ENCODE data around the gene CEACAM3. TPM values are rescaled to one million over a fixed set of nuclear protein-coding genes. Genes with fewer than 3 reads are reported as not detected.

The CEACAM3 gene
- total RNA-seq, 1 experiment from 2014 or later: not detected

GRCh38 chr19:41845001-41845050, 48.4 kb downstream of the CEACAM3 start, which contains the start of gene DMRTC2:
TSS of gene DMRTC2 (plus strand) at chr19:41845042. CDS start at chr19:41847429, 2,387 bp downstream.
- Mint-ChIP-seq H3K4me3 (no peak within 1 kb of the TSS), H3K27me3 (ENCODE audit: low read depth) (peaks cover 19% of the 10 kb centered on the region), H3K27ac (no peak within 1 kb of the TSS), H3K9me3 (peaks cover 9 to 75% of the 10 kb centered on the region in 2 experiments; a peak in 4 of 5 replicates), H3K4me1 (no peaks in the 10 kb centered on the region), H3K36me3 (ENCODE audit: insufficient read depth in 1 of 3, low read depth in 3 of 3) (peaks cover 0 to 6% (median 0%) of the 10 kb centered on the region in 3 experiments; a peak in 2 of 7 replicates)
- H3K4me2 ChIP-seq (ENCODE audit: insufficient read depth, insufficient read length, low read length): no peak within 1 kb of the TSS
- no peak within 1 kb of the TSS for H2AK5ac ChIP-seq (ENCODE audit: insufficient read length, low read length)
- H3K23ac ChIP-seq (ENCODE audit: insufficient read length, low read depth, low read length): no peak within 1 kb of the TSS
- H2BK15ac ChIP-seq (ENCODE audit: low read depth, low read length): no peak within 1 kb of the TSS
- H3K27me3 ChIP-seq (ENCODE audit: insufficient read depth, low read length): no peaks in the 10 kb centered on the region
- no peak within 1 kb of the TSS for H3K56ac ChIP-seq (ENCODE audit: insufficient read length, low read depth, low read length)
- no peak within 1 kb of the TSS for H3K27ac ChIP-seq (ENCODE audit: insufficient read length, low read depth, low read length)
- no peak within 1 kb of the TSS for H4K8ac ChIP-seq (replicated peaks; ENCODE audit: insufficient read length, low read depth, low read length)
- H2BK5ac ChIP-seq (ENCODE audit: insufficient read length, low read length): no peak within 1 kb of the TSS
- DNase-seq: no peak
- H3K9me3 ChIP-seq (ENCODE audit: control insufficient read depth, low read depth, low read length): no peaks in the 10 kb centered on the region
- no peaks in the 10 kb centered on the region for H3K4me1 ChIP-seq (ENCODE audit: insufficient read depth, low read length)
- no peaks in the 10 kb centered on the region for H4K20me1 ChIP-seq (ENCODE audit: control insufficient read depth, insufficient read depth, insufficient read length)
- no peaks in the 10 kb centered on the region for H3K79me1 ChIP-seq (ENCODE audit: insufficient read depth, low read depth, low read length, poor library complexity, severe bottlenecking)
- H3K9ac ChIP-seq (ENCODE audit: extremely low read depth, insufficient read length, low read length): no peak within 1 kb of the TSS
- no peak within 1 kb of the TSS for H3K4ac ChIP-seq (ENCODE audit: low read depth, low read length)
- H2BK120ac ChIP-seq (ENCODE audit: low read depth, low read length, poor library complexity, severe bottlenecking): no peak within 1 kb of the TSS
- H4K91ac ChIP-seq (ENCODE audit: insufficient read length, low read depth, low read length): no peak within 1 kb of the TSS
- no peak within 1 kb of the TSS for H3K18ac ChIP-seq (ENCODE audit: insufficient read length, low read depth, low read length)
- H3K79me2 ChIP-seq (ENCODE audit: insufficient read depth, low read length): no peaks in the 10 kb centered on the region
- no peak within 1 kb of the TSS for H2AFZ ChIP-seq (ENCODE audit: low read length)
- no peak for TF ChIP-seq CTCF (conservative IDR thresholded peaks at IDR 0.05)
- WGBS (ENCODE audit: extremely low coverage, insufficient read length, low lambda C conversion rate): no CpG with 5 or more reads among the region's 3 CpGs
- H3K23me2 ChIP-seq (ENCODE audit: insufficient read length, low read depth, low read length, poor library complexity, severe bottlenecking): no peaks in the 10 kb centered on the region
- H4K5ac ChIP-seq (ENCODE audit: insufficient read length, low read depth, low read length): no peak within 1 kb of the TSS
- no peak within 1 kb of the TSS for H2BK12ac ChIP-seq (ENCODE audit: insufficient read length, low read depth, low read length)
- no peak within 1 kb of the TSS for H2BK20ac ChIP-seq (ENCODE audit: low read depth, low read length, poor library complexity, severe bottlenecking)
- no peak within 1 kb of the TSS for H3T11ph ChIP-seq (ENCODE audit: low read length)
- no peak within 1 kb of the TSS for H3K14ac ChIP-seq (ENCODE audit: insufficient read depth, low read length)
